Stimulated activated CD8-positive, alpha-beta memory T cell treated with anti-CD3 and anti-CD28 coated beads, Interleukin-4, amount 100 ng/mL, for 48 hours (primary cell): ENCODE data around the gene COQ8A.

Experiments
- DNase-seq: peaks from one replicate; pipeline ENCODE4 v3.0.0-alpha.2; 2020

COQ8A gene

GRCh38 chr1:226974544-226975258, 34.6 kb downstream of the COQ8A start:
- DNase-seq, result no peak

- DNase-seq, result no peak
Measured at GRCh38 chr1:226975259-226976250, 35.5 kb downstream of the COQ8A start.

- DNase-seq, result no peak
Measured at GRCh38 chr1:226976276-226976977, 36.3 kb downstream of the COQ8A start.

DNA sequence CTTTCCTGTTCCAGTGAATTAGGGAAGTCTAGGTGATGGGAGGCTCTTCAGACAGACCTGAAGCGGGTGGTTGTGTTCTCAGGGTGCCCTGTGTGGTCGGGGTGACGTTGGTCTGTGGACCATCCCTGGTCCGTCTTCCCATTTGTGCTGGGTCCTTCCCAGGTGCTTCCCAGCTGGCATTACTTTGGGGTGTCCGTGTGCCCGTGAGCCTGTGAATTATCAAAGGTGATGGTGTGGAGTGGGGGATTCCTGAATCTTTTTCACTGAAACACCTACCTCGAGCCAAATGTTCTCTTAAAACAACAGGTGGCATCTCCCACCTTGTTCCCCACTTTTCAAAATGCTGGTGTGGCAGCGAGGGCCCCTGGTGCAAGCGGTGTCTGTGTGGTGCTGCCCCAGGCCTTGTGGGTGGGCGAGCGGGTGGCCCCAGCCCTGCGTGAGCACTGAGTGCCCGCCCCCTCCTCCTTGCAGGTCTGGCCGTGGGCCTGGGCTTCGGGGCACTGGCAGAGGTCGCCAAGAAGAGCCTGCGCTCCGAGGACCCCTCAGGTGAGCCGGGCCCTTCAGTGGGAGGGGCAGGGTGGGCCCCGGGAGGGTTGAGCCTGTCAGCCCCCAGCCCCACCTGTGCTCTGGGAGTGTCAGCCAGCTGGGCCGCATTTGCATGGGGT, 37.0 kb downstream of the COQ8A start:
- DNase-seq, result no peak

DNA sequence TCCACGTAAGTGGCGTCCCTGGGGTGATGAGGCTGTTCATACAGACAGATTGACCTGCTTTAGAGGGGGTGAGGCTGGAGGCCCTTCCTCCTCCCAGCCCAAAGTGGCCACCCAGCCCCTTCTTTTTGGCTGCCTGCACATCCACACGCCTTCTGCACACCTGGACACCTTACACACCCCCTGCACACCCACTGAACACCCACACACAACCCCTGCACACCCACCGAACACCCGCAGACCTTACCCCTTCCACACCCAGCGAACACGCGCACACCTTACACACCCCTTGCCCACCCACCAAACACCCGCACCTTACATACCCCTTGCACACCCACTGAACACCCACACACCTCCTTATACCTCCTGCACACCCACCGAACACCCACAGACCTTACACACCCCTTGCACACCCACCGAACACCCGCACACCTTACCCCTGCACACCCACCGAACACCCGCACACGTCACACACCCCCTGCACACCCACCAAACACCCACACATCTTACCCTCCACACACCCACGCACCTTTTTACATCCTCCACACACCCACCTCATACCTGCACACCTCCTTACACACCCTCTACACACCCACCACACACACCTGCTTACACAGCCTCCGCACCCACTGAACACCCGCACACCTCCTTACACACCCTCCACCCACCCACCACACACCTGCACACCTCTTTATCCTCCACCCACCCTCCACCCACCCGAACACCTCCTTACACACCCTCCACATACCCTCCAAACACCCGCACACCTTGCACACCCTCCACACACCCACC, 37.7 kb downstream of the COQ8A start:
- DNase-seq, result no peak

DNA sequence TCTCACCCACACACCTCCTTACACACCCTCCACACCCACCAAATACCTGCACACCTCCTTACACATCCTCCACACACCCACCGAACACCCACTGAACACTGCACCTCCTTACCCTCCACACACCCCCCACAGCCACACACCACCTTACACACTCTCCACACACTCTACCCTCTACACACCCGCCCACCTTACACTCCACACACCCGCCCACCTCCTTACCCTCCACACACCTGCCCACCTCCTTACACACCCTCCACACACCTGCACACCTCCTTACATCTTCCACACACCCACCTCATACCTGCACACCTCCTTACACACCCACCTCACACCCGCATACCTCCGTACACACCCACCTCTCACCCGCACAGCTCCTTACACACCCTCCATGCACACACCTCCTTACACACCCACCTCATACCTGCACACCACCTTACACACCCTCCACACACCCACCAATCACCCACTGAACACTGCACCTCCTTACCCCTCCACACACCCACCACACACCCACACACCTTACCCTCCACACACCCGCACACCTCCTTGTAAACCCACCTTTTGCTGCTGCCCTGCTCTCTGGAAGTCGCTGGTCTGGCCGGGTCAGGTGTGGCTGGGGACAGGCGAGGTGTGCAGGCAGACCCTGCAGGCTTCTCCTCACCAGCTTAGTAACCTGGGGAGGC, 38.5 kb downstream of the COQ8A start:
- no peak for DNase-seq

GRCh38 chr1:226979115-226979516, 39.0 kb downstream of the COQ8A start:
- DNase-seq, result no peak

DNA sequence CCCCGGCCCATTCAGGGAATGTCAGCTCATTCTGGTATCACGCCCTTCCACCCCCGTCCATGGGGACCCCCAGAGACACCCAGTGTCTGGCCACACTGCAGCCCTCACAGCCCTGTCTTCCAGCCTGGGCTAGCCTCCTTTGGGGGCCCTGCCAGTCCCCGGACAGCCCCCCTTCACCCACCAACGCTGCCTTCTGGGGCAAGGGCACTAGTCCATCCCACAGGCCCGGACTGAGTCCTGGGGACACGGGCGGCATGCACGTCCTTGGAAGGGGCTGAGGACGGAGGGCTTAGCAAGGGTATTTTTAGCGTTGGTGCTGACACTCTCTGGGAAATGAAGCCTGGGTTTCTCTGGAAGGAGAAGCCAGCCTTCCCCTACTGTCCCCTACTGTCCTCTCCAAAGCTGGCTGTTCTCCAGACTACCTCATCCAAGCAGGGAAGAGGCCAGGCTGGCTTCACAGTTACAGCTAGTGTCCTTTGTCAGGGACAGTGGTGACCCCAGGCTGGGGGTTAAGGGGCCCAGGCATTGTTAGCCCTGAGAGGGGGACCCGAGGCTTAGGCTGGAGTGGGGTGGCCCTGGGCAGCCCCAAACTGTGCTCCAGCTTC, 39.5 kb downstream of the COQ8A start:
- DNase-seq, result no peak

GRCh38 chr1:226980122-226980560, 40.0 kb downstream of the COQ8A start:
- no peak for DNase-seq

GRCh38 chr1:226980565-226981385, 40.7 kb downstream of the COQ8A start:
- DNase-seq, result no peak

DNA sequence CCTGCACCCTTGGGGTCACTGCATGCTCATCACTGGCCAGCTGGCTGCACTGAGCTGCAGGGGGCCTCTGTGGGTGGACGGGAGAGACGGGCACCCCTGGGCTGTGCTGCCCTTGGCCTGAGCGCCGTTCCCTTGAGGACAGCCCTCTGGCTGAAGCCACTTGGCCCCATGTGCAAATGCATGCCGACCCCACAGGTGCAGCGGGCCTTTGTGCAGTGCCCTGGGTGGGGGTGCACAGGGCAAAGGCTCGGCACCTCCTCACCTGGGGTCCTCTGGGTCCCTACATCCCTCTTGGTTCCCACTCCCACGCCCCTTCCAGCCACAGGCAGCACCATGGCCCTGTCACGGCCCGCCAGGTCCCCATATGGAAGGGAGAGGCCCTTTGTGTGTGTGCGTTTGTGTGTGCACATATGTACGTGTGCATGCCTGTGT, 41.3 kb downstream of the COQ8A start:
- DNase-seq, result no peak

- DNase-seq, result no peak
Measured at GRCh38 chr1:226981838-226982237, 41.7 kb downstream of the COQ8A start.

DNA sequence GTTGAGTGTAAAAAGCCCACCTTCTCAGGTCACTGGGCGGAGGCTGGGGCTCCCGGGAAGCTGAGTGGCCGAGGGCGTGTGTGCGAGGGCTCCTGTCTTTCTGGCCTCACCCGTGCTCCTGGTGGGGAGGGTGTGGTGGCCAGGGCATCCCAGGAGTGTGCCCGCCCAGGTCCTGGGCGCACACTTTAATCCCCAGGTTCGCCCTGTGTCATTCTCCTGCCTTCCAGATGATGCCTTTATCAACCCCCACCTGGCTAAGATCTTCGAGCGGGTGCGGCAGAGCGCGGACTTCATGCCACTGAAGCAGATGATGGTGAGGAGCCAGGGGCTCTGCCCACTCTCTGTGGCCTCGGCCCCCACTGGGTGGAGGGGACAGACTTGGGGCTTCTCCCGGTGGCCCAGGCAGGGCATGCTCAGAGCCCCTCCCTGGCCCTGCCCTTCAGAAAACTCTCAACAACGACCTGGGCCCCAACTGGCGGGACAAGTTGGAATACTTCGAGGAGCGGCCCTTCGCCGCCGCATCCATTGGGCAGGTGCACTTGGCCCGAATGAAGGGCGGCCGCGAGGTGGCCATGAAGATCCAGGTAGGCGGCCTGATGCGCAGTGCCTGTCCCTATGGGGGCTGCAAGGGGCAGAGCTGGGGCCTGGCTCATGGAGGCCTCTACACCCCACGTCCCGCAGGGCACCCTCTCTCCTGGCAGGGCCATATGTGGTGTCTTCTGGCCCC, 42.5 kb downstream of the COQ8A start:
- no peak for DNase-seq

GRCh38 chr1:226983247-226983991, 43.3 kb downstream of the COQ8A start:
- DNase-seq, result no peak

DNA sequence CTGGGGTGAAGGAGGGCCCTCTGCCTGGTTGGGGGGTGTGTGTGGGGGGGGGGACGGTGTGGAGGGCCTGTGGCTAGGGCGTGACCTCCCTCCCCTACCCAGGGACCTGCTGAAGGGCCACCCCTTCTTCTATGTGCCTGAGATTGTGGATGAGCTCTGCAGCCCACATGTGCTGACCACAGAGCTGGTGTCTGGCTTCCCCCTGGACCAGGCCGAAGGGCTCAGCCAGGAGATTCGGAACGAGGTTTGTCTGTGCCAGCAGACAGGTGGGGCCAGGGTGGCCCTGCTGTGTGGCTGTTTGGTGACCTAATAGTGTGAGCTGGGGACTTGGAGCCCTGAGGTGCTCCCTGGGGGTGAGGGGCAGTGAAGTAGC, 43.9 kb downstream of the COQ8A start:
- no peak for DNase-seq

GRCh38 chr1:226984521-226985238, 44.6 kb downstream of the COQ8A start:
- DNase-seq, result no peak

GRCh38 chr1:226985239-226985838, 45.2 kb downstream of the COQ8A start:
- no peak for DNase-seq
